Muscle of leg (tissue), 11 donors: ENCODE data around the gene CRY1. TPM values are rescaled to one million over a fixed set of nuclear protein-coding genes. Genes with fewer than 3 reads are reported as not detected.
A peak's percentile ranks its signal among the peaks of the same experiment; 100 is the strongest.

ENCODE experiments used
- DNase-seq: peaks from one replicate; pipeline ENCODE4 v3.0.0; 2013
- H3K27ac ChIP-seq: one replicate; pipeline ENCODE4 v1.5.1; 2013; ENCODE audit warnings: mild to moderate bottlenecking, low read length, control low read depth
- H3K27me3 ChIP-seq: one replicate; pipeline ENCODE4 v1.6.1; 2013; ENCODE audit warnings: low read length; ENCODE audit not compliant: control insufficient read depth, insufficient read depth
- H3K36me3 ChIP-seq: one replicate; pipeline ENCODE4 v1.6.1; 2013; ENCODE audit warnings: low read length; ENCODE audit not compliant: control insufficient read depth, insufficient read depth
- H3K4me1 ChIP-seq: one replicate; pipeline ENCODE4 v1.6.1; 2013; ENCODE audit warnings: low read length; ENCODE audit not compliant: control insufficient read depth, insufficient read depth
- H3K4me3 ChIP-seq: one replicate; pipeline ENCODE4 v1.5.1; 2013; ENCODE audit warnings: low read length, control low read depth
- H3K9me3 ChIP-seq: replicated peaks from 2 replicates; pipeline ENCODE4 v1.6.1; 2013; ENCODE audit warnings: low read depth, low read length; ENCODE audit not compliant: control insufficient read depth
- WGBS: methylation state at CpG from one replicate; pipeline ENCODE4 v1.1.5; 2013; ENCODE audit warnings: missing lambda C conversion rate; ENCODE audit not compliant: insufficient coverage; 5-methylcytosine and 5-hydroxymethylcytosine counted together
- polyA plus RNA-seq, 8 donors: library from polyadenylated mRNA; unstranded; fragments of 120-200 nt; gene quantifications; one replicate each; pipeline versions ENCODE4 v1.2.1 to v1.2.3, GENCODE V29; 2013; ENCODE audit warnings: inconsistent platforms in 1 of 8, low replicate concordance in 1 of 8; ENCODE audit not compliant: insufficient read length in 8 of 8, insufficient read depth in 1 of 8
- total RNA-seq: library from RNA; stranded (reverse); fragments of 120-200 nt; gene quantifications from one replicate; pipeline ENCODE4 v1.2.4, GENCODE V29; 2013

CRY1 gene
- total and polyA plus RNA-seq, 9 donors: 9.4 to 23.6 (median 17.3) TPM

DNA sequence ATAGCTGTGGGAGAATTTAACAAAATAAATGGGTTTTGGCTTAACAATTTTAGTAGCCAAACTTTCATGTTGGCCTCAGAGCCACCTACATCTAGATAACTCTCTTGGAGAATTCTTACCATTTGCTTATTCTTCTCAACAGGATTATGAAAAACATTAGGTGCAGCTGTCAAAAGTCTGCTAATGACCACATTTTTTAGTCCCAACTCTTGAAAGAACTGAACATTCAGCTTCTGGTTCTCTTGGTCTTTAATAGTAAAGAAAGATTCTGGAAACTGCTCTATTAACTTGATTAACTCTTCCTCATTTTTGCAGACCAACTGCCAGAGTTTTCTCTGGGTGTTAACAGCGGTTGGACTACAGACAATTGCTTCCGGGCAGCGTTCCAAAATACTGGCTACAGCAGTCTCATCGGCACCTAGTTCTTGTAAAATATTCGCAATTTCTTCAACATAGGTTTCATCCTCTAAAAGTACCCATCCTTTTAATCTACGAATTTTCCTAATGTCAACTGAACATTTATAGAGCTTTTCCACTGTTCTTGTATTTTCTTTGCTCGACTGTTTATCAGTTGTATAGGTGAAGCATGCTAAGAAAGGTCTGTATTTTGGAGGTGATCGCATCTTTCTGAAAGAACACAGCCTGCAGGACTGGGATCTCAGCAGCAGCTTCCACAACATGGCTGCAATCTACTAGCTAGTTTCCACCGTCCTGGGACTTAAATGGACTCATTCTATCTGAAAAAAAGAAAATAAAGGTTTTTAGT, 115.1 kb downstream of the CRY1 start:
- DNase-seq: peak; percentile 65
- H3K36me3 ChIP-seq: peaks cover 25% of the 10 kb centered on the region
- H3K4me1 ChIP-seq: peaks cover 2% of the 10 kb centered on the region
- WGBS: 26% methylated on average over 5 of the region's 9 CpGs
- no peaks in the 10 kb centered on the region for H3K9me3 ChIP-seq
- no peak overlapping the region for H3K4me3 ChIP-seq
- peak overlapping the region; percentile 10 for H3K27ac ChIP-seq
- no peaks in the 10 kb centered on the region for H3K27me3 ChIP-seq

DNA sequence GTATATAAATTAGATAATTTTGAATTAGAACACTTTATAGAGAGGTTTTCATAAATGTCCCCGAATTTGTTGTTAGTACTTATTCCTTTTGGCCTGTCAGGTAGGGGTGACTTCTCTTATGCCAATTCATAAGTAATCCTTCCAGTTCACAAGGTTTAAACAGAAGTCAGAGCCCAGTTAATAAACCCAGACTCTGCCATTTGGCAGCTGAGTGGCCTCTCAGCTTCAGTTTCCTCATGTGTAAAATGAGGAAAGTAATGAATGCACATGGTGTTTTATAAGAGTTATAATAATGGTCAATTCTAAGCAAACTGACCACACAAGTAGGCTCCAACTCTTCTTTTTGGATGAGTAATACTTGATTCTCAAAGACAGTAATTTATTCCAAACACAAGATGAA, 116.7 kb downstream of the CRY1 start:
- no peaks in the 10 kb centered on the region for H3K9me3 ChIP-seq
- no peak for DNase-seq
- H3K4me3 ChIP-seq: no peak overlapping the region
- H3K36me3 ChIP-seq: peaks cover 22% of the 10 kb centered on the region
- H3K27me3 ChIP-seq: no peaks in the 10 kb centered on the region
- H3K27ac ChIP-seq: no peak overlapping the region
- WGBS: no CpG with 5 or more reads among the region's 1 CpG
- no peaks in the 10 kb centered on the region for H3K4me1 ChIP-seq

- Histone ChIP-seq H3K27ac (no peak overlapping the region), H3K36me3 (peaks cover 24% of the 10 kb centered on the region), H3K9me3 (no peaks in the 10 kb centered on the region), H3K4me1 (no peaks in the 10 kb centered on the region), H3K27me3 (no peaks in the 10 kb centered on the region), H3K4me3 (no peak overlapping the region)
- 86% methylated on average over 2 of the region's 3 CpGs for WGBS
- no peak for DNase-seq
These were observed 117.2 kb downstream of the CRY1 start for GRCh38 chr12:106975993-106976658.

DNA sequence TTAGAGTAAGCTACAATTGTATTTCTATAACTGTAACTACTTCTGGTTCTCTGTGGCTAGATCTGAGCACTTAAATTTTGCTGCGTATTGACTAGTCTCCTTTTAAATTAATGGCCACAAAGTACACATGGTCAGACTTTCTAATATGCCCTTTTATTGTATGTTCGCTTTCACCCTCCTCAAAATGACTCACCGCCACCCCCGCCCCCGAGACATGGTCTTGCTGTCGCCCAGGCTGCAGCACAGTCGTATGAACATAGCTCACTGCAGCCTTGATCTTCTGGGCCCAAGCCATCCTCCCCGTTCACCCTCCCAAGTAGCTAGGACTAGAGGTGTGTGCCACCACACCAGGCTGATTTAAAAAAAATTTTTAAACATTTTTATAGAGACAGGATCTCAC, 118.3 kb downstream of the CRY1 start:
- no peaks in the 10 kb centered on the region for H3K9me3 ChIP-seq
- no peaks in the 10 kb centered on the region for H3K4me1 ChIP-seq

DNA sequence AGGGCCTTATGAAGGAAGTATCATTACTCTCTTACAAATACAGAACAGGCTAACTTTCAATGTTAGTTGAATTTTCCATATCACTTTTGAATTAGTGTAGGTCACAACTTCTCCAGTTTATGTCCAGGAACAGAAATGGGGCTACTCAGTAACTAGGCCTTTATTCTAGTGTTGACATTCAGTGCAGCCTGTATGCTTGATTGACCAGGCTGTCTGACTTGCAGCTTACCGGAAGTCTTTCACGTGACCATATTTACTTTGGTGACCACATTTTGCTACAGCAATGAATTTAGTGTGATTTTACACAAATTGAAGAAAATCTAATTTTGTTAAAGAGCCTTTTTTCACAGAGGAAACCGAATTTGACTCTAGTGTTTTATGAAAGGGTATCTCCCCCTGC, 118.8 kb downstream of the CRY1 start:
- Histone ChIP-seq H3K36me3 (peaks cover 27% of the 10 kb centered on the region), H3K4me1 (no peaks in the 10 kb centered on the region), H3K9me3 (no peaks in the 10 kb centered on the region), H3K27me3 (no peaks in the 10 kb centered on the region), H3K27ac (no peak overlapping the region), H3K4me3 (no peak overlapping the region)
- WGBS: 92% methylated on average over 2 of the region's 3 CpGs
- no peak for DNase-seq

More for the DNA sequence above, 118.3 kb downstream of the CRY1 start:
- H3K4me3 ChIP-seq: no peak overlapping the region
- DNase-seq: no peak
- no peak overlapping the region for H3K27ac ChIP-seq
- WGBS: 90% methylated on average over 6 of the region's 8 CpGs
- H3K36me3 ChIP-seq: peaks cover 29% of the 10 kb centered on the region
- H3K27me3 ChIP-seq: no peaks in the 10 kb centered on the region

DNA sequence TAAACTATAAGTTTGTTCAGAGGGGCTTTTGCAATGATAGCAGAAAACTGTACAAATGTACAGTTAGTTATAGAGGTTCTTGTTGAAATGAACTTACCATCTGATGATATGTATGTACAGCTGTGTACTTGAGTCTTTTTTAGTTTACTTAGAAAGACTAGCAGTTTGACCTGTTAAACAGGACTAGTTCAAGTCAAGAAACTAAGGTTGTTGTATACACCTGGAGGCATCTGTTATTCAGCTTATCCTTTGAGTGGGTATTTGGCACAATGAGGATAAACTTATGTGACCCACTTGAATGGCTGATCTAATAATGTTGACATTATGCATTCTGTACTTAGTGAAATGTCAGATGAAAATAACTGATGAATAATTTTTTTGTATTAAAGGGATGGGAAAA, 119.8 kb downstream of the CRY1 start:
- H3K27me3 ChIP-seq: no peaks in the 10 kb centered on the region
- no peaks in the 10 kb centered on the region for H3K4me1 ChIP-seq
- peaks cover 26% of the 10 kb centered on the region for H3K36me3 ChIP-seq

GRCh38 chr12:106971065-106971464, 122.3 kb downstream of the CRY1 start:
- Histone ChIP-seq H3K4me1 (no peaks in the 10 kb centered on the region), H3K4me3 (no peak overlapping the region), H3K27me3 (no peaks in the 10 kb centered on the region), H3K36me3 (peaks cover 23% of the 10 kb centered on the region), H3K27ac (no peak overlapping the region), H3K9me3 (no peaks in the 10 kb centered on the region)
- WGBS: 89% methylated on average over 2 of the region's 2 CpGs
- DNase-seq: no peak

More for the DNA sequence above, 119.8 kb downstream of the CRY1 start:
- no peak overlapping the region for H3K4me3 ChIP-seq
- DNase-seq: no peak
- H3K9me3 ChIP-seq: no peaks in the 10 kb centered on the region
- H3K27ac ChIP-seq: no peak overlapping the region

DNA sequence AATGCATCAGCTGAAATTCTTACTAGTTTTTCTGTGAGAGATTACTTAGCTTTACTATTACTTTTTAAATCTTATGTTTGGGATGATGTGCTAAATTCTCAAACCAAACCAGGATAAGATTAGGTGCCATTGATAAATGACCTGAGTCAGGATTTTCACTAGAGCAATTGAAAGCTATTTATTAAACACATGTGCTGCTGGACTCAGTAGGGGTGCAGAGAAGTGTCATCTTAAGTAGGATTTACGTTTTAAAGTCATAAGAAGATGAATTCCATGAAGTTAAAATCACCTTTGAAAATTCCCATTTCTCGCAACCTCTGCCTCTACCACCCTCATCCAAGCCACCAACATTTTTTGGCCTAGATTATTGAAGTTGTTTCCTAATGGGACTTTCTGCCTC, 128.8 kb downstream of the CRY1 start:
- no peaks in the 10 kb centered on the region for H3K9me3 ChIP-seq
- no peaks in the 10 kb centered on the region for H3K27me3 ChIP-seq
- H3K27ac ChIP-seq: no peak overlapping the region
- WGBS: no CpG with 5 or more reads among the region's 2 CpGs
- no peak for DNase-seq
- no peak overlapping the region for H3K4me3 ChIP-seq
- no peaks in the 10 kb centered on the region for H3K4me1 ChIP-seq
- peaks cover 11% of the 10 kb centered on the region for H3K36me3 ChIP-seq

DNA sequence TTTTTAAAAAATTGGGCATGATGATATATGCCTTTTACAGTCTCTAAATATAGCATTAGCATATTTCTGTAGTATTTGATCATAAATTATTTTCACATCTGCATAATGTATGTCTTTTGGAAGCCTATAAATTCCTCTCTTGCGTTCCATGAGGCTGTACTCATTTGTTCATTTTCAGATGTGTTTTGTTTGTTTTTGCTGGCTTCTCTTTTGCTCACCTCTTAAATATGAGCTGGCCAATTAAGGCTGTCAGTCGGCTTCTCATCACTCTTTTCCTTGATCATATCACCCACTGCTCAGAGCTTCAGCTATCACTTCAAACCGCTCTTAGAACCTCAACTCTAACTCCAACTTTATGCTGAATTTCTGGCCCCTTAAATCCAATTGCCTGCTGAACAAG, 131.1 kb downstream of the CRY1 start:
- WGBS: 94% methylated on average over 2 of the region's 3 CpGs
- no peak overlapping the region for H3K27ac ChIP-seq
- no peak overlapping the region for H3K4me3 ChIP-seq
- peaks cover 2% of the 10 kb centered on the region for H3K4me1 ChIP-seq
- no peaks in the 10 kb centered on the region for H3K27me3 ChIP-seq
- no peaks in the 10 kb centered on the region for H3K9me3 ChIP-seq
- DNase-seq: no peak
- H3K36me3 ChIP-seq: peaks cover 11% of the 10 kb centered on the region

DNA sequence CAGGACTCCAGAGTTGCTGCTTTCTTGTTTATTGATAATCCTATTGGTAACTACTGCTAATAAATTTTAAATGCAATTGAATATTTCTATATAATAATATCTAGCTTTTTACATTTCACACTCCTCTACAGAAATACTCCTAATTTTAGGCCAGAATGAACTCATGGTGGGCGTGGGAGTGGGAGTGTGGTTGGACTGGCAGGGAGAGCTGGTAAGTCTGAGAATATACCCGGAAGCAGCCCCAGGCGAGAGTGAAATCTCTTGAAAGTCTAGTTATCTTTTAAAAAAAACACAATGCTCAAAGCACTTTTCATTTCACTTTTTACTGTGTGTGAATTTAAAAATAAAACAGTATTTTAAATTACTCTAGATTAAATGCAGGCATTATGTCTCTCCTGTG, 132.9 kb downstream of the CRY1 start:
- Histone ChIP-seq H3K27ac (no peak overlapping the region), H3K27me3 (no peaks in the 10 kb centered on the region), H3K36me3 (peaks cover 11% of the 10 kb centered on the region), H3K4me1 (peaks cover 2% of the 10 kb centered on the region), H3K4me3 (no peak overlapping the region), H3K9me3 (no peaks in the 10 kb centered on the region)
- DNase-seq: no peak
- no CpG with 5 or more reads among the region's 3 CpGs for WGBS
